ENCODE results near the gene NUBP2.

The NUBP2 gene

GRCh38 chr16:1782408-1783264, at the start of gene NUBP2, which contains the start of gene SPSB3:
Gene NUBP2, plus strand, starts transcription at chr16:1782960. Its CDS starts 61 bp downstream, at chr16:1783021.
Gene SPSB3, minus strand, starts transcription at chr16:1782571. Its CDS starts 1,088 bp downstream, at chr16:1781483.
- peak; percentile 99 for DNase-seq (ENCODE audit: low spot score)

GRCh38 chr16:1734123-1734522, 48.6 kb upstream of the NUBP2 start:
- DNase-seq (ENCODE audit: low spot score) = no peak

GRCh38 chr16:1734816-1735215, 47.9 kb upstream of the NUBP2 start:
- DNase-seq (ENCODE audit: low spot score) = no peak

- no peak for DNase-seq (ENCODE audit: low spot score)
These were observed 42.5 kb upstream of the NUBP2 start for GRCh38 chr16:1740234-1740633.

GRCh38 chr16:1740781-1741490, 41.8 kb upstream of the NUBP2 start:
- no peak for DNase-seq (ENCODE audit: low spot score)

DNA sequence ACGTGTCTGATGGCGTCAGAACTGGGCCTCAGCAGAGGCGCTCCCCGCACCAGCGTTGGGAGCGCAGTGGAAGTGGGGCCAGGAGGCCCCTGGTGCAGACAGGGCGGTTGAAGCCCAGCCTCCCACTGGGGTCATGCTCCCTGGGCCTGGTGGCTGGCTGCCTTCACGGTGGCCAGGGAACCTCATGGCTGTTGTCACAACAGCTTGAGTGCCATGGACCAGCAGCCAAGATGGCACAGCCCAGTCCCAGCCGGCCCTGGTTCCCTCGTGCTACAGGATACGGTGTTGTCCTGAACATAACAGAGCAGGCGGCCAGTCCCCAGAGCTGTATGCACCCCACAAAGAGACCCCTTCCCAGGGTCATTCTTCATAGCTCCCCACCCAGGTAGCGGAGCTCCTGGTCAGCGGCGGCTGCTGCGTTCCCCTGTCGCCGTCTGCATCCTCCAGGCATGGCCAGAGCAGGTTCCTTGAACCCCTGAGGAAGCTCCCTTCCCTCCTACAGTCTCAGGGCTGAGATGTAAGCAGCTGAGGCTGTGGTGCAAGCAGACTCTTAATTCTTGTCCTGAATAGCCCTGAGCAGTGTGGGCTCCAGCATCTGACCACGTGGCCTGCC, 41.1 kb upstream of the NUBP2 start:
- no peak for DNase-seq (ENCODE audit: low spot score)

DNA sequence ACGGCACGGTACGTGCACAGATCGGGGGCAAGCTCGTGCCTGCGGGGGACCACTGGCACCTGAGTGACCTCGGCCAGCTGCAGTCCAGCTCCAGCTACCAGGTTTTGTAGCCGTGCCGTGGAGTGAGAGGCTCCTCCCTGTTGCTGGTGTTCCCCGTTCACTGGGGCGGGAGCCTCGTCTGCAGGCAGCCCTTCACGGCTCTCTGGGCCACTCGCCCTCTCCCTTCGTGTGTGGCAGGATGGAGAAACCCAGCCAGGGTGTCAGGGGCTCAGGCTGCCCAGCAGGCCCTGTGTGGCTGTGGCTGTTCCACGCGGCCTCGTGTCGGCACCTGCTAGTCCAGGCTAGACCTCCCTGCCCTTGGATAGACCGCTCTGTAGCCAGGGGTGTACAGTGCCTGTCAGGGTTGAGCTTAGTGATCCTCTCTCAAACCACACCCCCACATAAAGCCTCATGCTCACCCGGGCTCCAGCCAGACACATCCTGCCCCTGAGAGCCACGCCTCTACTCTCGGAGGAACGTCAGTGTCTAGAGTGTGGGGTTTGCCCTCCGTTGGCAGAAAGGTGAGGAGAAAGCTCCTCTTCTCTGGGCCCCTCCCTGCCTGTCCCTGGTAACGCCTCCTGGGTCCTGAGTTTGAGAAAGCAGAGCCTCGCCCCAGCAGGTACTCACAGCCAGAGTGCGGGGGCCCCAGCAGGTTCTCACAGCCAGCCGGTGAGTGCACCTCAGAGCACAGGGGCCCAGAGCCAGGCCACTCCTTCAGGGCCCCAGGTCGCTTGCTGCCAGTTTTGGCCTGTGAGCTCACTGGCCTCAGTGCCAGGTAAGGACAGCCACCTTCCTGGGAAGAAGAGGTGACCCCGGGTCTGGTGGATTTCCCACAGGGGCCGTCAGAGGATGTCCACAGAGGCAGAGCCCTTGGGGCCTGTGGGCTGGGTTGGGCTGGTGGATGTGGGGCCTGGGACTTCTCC, 39.1 kb upstream of the NUBP2 start:
- no peak for DNase-seq (ENCODE audit: low spot score)

- no peak for DNase-seq (ENCODE audit: low spot score)
These were observed 38.4 kb upstream of the NUBP2 start for GRCh38 chr16:1744338-1744840.

GRCh38 chr16:1745181-1745899, 37.4 kb upstream of the NUBP2 start:
- peak; percentile 78 for DNase-seq (ENCODE audit: low spot score)

- no peak for DNase-seq (ENCODE audit: low spot score)
These were observed 36.7 kb upstream of the NUBP2 start for GRCh38 chr16:1745900-1746692.

DNA sequence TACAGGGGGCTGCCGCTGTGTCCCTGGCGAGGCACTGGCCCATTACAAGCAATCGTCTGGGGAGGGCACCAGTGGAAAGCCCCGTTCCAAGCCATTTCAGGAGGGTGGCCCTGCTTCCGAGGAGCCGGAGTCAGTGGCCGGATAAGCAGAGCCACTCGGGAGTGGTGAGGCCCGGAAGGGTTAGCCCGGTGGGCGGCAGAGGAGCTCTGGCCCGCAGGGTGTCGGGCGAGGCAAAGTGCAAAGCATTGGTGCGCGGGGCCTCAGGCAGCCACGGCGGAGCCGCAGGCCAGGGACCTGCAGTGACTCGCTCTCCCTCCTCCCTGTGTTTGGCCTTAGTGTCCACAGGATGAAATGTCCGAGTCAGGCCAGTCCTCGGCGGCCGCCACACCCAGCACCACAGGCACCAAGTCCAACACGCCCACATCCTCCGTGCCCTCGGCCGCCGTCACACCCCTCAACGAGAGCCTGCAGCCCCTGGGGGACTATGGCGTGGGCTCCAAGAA, 36.0 kb upstream of the NUBP2 start:
- no peak for DNase-seq (ENCODE audit: low spot score)

- no peak for DNase-seq (ENCODE audit: low spot score)
These were observed 34.8 kb upstream of the NUBP2 start for GRCh38 chr16:1747934-1748333.

DNA sequence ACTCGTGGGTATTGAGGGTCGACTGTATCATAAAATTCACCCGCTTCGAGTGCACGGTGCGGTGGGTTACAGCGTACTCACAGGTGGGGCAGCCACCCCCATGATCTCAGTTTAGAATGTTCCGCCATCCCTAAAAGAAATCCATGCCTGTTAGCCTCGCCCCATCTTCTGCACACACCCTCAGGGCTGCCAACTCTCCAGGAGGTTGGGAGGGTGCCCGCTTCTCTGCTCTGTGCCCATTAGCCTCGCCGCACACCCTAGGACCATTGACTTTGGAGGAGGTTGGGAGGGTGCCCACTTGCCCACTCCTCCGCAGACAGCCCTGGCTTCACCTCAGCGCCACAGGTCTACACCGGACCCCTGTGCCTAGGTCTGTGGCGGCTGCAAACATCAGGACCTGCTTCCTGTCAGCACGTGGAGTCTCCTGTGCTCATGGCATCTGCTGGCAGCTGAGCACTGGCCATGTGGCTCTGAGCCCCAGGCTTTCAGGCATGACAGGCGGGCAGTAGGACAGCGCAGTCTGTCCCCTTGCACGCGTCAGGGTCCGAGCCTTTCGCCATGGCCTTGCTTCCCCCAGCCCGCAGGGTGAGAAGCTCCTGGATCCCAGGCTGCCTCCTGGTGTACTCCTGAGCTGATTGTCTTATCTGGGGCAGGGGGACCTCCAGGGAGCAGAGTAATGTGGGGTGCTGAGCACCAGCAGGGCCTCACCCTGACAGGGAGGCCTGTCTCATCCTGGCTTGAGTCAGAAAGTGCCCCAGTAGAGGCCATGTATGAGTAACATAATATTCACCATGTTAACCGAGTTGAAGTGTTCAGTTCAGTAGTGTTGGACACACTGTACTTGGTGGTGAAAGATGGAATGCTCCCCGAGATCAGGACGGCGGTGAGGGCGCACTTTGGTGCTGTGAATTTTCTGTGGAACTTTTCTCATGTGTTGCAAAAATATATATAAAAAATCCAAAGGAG, 33.3 kb upstream of the NUBP2 start:
- DNase-seq (ENCODE audit: low spot score) = no peak

- DNase-seq (ENCODE audit: low spot score) = no peak
These were observed 30.8 kb upstream of the NUBP2 start for GRCh38 chr16:1751946-1752345.

- DNase-seq (ENCODE audit: low spot score) = no peak
These were observed 29.9 kb upstream of the NUBP2 start for GRCh38 chr16:1752853-1753252.

GRCh38 chr16:1754204-1754603, 28.6 kb upstream of the NUBP2 start:
- DNase-seq (ENCODE audit: low spot score) = no peak

GRCh38 chr16:1757714-1758461, 24.9 kb upstream of the NUBP2 start:
- no peak for DNase-seq (ENCODE audit: low spot score)

- DNase-seq (ENCODE audit: low spot score) = no peak
These were observed 23.8 kb upstream of the NUBP2 start for GRCh38 chr16:1758923-1759322.
